GM12878 (cell line): ENCODE measurements around the gene GPN2. TPM values are rescaled to one million over a fixed set of nuclear protein-coding genes. Genes with fewer than 3 reads are reported as not detected.

Source experiments
- BRCA1 ChIP-seq: IDR thresholded peaks from 2 replicates; pipeline ENCODE4 v1.6.1; 2011; ENCODE audit warnings: low read depth, low read length, improper control_type of control experiment
- CBX5 ChIP-seq: sonication (generic); IDR thresholded peaks from 2 replicates; pipeline ENCODE4 v1.6.1; 2016; ENCODE audit warnings: low read depth, moderate library complexity, mild to moderate bottlenecking, inconsistent platforms
- CHD2 ChIP-seq: IDR thresholded peaks from 2 replicates; pipeline ENCODE4 v1.6.1; 2011; ENCODE audit warnings: low read depth, low read length, improper control_type of control experiment, borderline replicate concordance
- EGR1 ChIP-seq, 2 experiments: IDR thresholded peaks; 1 replicate in 1 of 2; 2 replicates in 1 of 2; pipeline ENCODE4 v1.6.1; 2011 to 2012; ENCODE audit warnings: low read depth in 2 of 2, low read length in 2 of 2, borderline replicate concordance in 1 of 2, mild to moderate bottlenecking in 1 of 2, moderate library complexity in 1 of 2
- IKZF2 ChIP-seq, 2 experiments: fragments of 450-650 bp; IDR thresholded peaks; 2 replicates each; pipeline ENCODE4 v1.6.1; 2017; ENCODE audit warnings: mild to moderate bottlenecking in 2 of 2, moderate library complexity in 2 of 2
- JUND ChIP-seq: IDR thresholded peaks from 2 replicates; pipeline ENCODE4 v1.6.1; 2012; ENCODE audit warnings: low read depth, mild to moderate bottlenecking, low read length, improper control_type of control experiment, moderate library complexity
- NFIC ChIP-seq: IDR thresholded peaks from 2 replicates; pipeline ENCODE4 v1.6.1; 2012; ENCODE audit warnings: low read depth, mild to moderate bottlenecking, inconsistent platforms, low read length, moderate library complexity
- NRF1 ChIP-seq: conservative IDR thresholded peaks from 2 replicates; pipeline ENCODE4 v1.6.1; 2011; ENCODE audit warnings: mild to moderate bottlenecking, low read depth, low read length, improper control_type of control experiment
- POU2F2 ChIP-seq: IDR thresholded peaks from 3 replicates; pipeline ENCODE4 v1.6.1; 2011; ENCODE audit warnings: low read depth, mild to moderate bottlenecking, low read length, borderline replicate concordance
- RAD21 ChIP-seq: IDR thresholded peaks from 2 replicates; pipeline ENCODE4 v1.6.1; 2011; ENCODE audit warnings: mild to moderate bottlenecking, low read depth, low read length, moderate library complexity; ENCODE audit not compliant: insufficient read depth
- RB1 ChIP-seq: fragments of 450-650 bp; formaldehyde crosslinking; IDR thresholded peaks from 2 replicates; pipeline ENCODE4 v1.6.1; 2017; ENCODE audit warnings: mild to moderate bottlenecking, borderline replicate concordance
- SIN3A ChIP-seq: IDR thresholded peaks from 2 replicates; pipeline ENCODE4 v1.6.1; 2012; ENCODE audit warnings: low read depth, low read length, improper control_type of control experiment
- SP1 ChIP-seq: IDR thresholded peaks from one replicate; pipeline ENCODE4 v1.6.1; 2011; ENCODE audit warnings: low read depth, low read length
- SREBF1 ChIP-seq: IDR thresholded peaks from 2 replicates; pipeline ENCODE4 v1.6.1; 2012; ENCODE audit warnings: mild to moderate bottlenecking, low read length
- STAT1 ChIP-seq: fragments of 450-650 bp; conservative IDR thresholded peaks from 2 replicates; pipeline ENCODE4 v1.6.1; 2014; ENCODE audit warnings: antibody characterized with exemption, mild to moderate bottlenecking
- ZBED1 ChIP-seq: IDR thresholded peaks from 2 replicates; pipeline ENCODE4 v1.6.1; 2016; ENCODE audit warnings: borderline replicate concordance
- ZNF217 ChIP-seq: fragments of 450-650 bp; IDR thresholded peaks from 2 replicates; pipeline ENCODE4 v1.6.1; 2017; ENCODE audit warnings: antibody characterized with exemption, mild to moderate bottlenecking
- polyA plus RNA-seq, 11 experiments: library from polyadenylated mRNA; depleted of rRNA in 4 of 11; unstranded in 6 of 11; stranded (reverse) in 5 of 11; fragments of >200 nt; fragmentation: Nextera tagmentation in 4 of 11; fragmentation: Illumina TruSeq in 1 of 11; extraction: Ambion mirVana in 4 of 11; extraction: Trizol in 1 of 11; gene quantifications; 1 replicate in 1 of 11; 2 replicates in 10 of 11; pipeline versions ENCODE4 v1.2.1 to v1.2.3, GENCODE V29; 2011 to 2016; ENCODE audit warnings: inconsistent platforms in 2 of 11, missing spikeins in 2 of 11, low read depth in 1 of 11
- total RNA-seq, 4 experiments: library from RNA; depleted of rRNA in 3 of 4; stranded (reverse); fragments of >200 nt in 3 of 4; fragmentation: Illumina TruSeq in 1 of 4; extraction: Trizol in 1 of 4; gene quantifications; 2 replicates each; pipeline versions ENCODE4 v1.2.1 to v1.2.3, GENCODE V29; 2013 to 2021
- TF ChIP-seq, protein P1 (sequence below): fragments of 150-350 bp; IDR thresholded peaks from 2 replicates; pipeline ENCODE4 v1.6.1; 2014; ENCODE audit warnings: mild to moderate bottlenecking, low read depth, low read length
- TF ChIP-seq, protein P2 (sequence below): IDR thresholded peaks from 2 replicates; pipeline ENCODE4 v1.6.1; 2012; ENCODE audit warnings: low read length, inconsistent platforms
- TF ChIP-seq, protein P3 (sequence below): fragments of 450-650 bp; IDR thresholded peaks from 2 replicates; pipeline ENCODE4 v1.6.1; 2016; ENCODE audit warnings: mild to moderate bottlenecking
- TF ChIP-seq, protein P4 (sequence below): fragments of 450-650 bp; IDR thresholded peaks from 2 replicates; pipeline ENCODE4 v1.6.1; 2016; ENCODE audit warnings: mild to moderate bottlenecking
- TF ChIP-seq, protein P5 (sequence below): IDR thresholded peaks from 2 replicates; pipeline ENCODE4 v1.6.1; 2012; ENCODE audit warnings: low read depth, low read length, improper control_type of control experiment
- TF ChIP-seq, protein P6 (sequence below): fragments of 450-650 bp; IDR thresholded peaks from 2 replicates; pipeline ENCODE4 v1.6.1; 2017; ENCODE audit warnings: low read depth, mild to moderate bottlenecking, moderate library complexity

GPN2 gene
- total and polyA plus RNA-seq, 10 of the 15 experiments (the other 5 are each of a cell fraction or from before 2014, with no cell fraction given) = 8.3 to 61.4 (median 23.3) TPM

DNA sequence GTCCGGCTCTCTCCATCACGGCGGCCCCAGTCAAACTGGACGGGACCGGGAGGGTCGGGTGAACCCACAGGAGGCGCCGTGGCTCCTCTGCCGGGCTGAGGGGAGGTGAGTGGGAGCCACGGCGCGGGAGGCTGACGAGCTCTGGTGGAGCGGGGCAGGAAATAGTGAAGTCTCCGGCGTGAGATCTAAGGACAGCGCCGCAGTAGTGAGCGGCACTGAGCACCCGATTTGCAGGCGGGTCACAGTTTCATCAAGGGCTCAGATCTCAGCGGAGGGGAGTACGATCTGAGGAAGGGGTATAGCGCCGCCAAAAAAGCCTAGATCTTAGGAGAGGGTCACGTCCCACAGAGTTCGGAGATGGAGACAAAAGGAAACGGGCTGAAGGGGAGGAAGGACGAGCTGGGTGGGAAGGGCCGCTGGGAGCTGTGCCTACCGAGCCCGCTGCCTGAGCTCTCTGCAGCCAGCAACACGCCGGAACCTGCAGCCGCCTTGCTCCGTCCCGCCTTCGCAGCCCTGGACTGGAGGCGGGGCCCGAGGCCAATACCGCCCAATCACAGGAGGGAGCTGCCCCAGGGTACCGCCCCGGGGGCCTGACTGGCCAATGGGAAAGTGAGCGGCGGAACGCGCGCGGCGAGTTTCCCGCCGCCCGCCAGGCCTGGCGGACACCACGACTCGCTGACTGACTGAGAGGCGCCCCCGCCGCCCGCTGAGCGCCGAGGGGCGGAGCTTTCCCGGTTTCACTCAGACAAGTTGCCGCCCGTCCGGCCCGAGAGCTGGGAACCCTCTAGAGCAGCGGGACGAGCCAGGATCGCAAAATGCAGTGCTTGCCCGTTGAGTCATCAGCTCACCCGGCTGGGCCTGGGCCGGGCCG lies 25.2 kb downstream of the GPN2 start (continued):
- TF ChIP-seq, protein P1, sequence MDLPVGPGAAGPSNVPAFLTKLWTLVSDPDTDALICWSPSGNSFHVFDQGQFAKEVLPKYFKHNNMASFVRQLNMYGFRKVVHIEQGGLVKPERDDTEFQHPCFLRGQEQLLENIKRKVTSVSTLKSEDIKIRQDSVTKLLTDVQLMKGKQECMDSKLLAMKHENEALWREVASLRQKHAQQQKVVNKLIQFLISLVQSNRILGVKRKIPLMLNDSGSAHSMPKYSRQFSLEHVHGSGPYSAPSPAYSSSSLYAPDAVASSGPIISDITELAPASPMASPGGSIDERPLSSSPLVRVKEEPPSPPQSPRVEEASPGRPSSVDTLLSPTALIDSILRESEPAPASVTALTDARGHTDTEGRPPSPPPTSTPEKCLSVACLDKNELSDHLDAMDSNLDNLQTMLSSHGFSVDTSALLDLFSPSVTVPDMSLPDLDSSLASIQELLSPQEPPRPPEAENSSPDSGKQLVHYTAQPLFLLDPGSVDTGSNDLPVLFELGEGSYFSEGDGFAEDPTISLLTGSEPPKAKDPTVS = no peak
- TF ChIP-seq RAD21 (no peak), SP1 (peak; percentile 94), IKZF2 (IDR thresholded peaks at IDR 0.05) (no peak), NRF1 (no peak), EGR1 (IDR thresholded peaks at IDR 0.05; ENCODE audit: borderline replicate concordance in 1 of 2, low read depth in 2 of 2, low read length in 2 of 2) (peak in 1 of 2 experiments; percentile 79; a peak in 2 of 3 replicates), SIN3A (0 out of 2 replicates have a peak, but pooled peaks have one; percentile 34), BRCA1 (no peak), RB1 (peak; percentile 98), ZNF217 (no peak), NFIC (no peak), ZBED1 (no peak), SREBF1 (no peak), JUND (no peak), POU2F2 (peak; percentile 94), CHD2 (peak; percentile 93), CBX5 (no peak), STAT1 (no peak)
- TF ChIP-seq, protein P2, sequence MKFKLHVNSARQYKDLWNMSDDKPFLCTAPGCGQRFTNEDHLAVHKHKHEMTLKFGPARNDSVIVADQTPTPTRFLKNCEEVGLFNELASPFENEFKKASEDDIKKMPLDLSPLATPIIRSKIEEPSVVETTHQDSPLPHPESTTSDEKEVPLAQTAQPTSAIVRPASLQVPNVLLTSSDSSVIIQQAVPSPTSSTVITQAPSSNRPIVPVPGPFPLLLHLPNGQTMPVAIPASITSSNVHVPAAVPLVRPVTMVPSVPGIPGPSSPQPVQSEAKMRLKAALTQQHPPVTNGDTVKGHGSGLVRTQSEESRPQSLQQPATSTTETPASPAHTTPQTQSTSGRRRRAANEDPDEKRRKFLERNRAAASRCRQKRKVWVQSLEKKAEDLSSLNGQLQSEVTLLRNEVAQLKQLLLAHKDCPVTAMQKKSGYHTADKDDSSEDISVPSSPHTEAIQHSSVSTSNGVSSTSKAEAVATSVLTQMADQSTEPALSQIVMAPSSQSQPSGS = no peak
- TF ChIP-seq, protein P3, sequence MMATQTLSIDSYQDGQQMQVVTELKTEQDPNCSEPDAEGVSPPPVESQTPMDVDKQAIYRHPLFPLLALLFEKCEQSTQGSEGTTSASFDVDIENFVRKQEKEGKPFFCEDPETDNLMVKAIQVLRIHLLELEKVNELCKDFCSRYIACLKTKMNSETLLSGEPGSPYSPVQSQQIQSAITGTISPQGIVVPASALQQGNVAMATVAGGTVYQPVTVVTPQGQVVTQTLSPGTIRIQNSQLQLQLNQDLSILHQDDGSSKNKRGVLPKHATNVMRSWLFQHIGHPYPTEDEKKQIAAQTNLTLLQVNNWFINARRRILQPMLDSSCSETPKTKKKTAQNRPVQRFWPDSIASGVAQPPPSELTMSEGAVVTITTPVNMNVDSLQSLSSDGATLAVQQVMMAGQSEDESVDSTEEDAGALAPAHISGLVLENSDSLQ = peak; percentile 94
- TF ChIP-seq, protein P4, sequence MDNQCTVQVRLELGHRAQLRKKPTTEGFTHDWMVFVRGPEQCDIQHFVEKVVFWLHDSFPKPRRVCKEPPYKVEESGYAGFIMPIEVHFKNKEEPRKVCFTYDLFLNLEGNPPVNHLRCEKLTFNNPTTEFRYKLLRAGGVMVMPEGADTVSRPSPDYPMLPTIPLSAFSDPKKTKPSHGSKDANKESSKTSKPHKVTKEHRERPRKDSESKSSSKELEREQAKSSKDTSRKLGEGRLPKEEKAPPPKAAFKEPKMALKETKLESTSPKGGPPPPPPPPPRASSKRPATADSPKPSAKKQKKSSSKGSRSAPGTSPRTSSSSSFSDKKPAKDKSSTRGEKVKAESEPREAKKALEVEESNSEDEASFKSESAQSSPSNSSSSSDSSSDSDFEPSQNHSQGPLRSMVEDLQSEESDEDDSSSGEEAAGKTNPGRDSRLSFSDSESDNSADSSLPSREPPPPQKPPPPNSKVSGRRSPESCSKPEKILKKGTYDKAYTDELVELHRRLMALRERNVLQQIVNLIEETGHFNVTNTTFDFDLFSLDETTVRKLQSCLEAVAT = peak; percentile 13; the same call in 1 of the 2 replicates
- TF ChIP-seq, protein P5, sequence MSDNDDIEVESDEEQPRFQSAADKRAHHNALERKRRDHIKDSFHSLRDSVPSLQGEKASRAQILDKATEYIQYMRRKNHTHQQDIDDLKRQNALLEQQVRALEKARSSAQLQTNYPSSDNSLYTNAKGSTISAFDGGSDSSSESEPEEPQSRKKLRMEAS = peak; percentile 54
- TF ChIP-seq, protein P6, sequence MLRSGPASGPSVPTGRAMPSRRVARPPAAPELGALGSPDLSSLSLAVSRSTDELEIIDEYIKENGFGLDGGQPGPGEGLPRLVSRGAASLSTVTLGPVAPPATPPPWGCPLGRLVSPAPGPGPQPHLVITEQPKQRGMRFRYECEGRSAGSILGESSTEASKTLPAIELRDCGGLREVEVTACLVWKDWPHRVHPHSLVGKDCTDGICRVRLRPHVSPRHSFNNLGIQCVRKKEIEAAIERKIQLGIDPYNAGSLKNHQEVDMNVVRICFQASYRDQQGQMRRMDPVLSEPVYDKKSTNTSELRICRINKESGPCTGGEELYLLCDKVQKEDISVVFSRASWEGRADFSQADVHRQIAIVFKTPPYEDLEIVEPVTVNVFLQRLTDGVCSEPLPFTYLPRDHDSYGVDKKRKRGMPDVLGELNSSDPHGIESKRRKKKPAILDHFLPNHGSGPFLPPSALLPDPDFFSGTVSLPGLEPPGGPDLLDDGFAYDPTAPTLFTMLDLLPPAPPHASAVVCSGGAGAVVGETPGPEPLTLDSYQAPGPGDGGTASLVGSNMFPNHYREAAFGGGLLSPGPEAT = peak; percentile 35; the same call in 1 of the 2 replicates
